PC-3 (cell line): ENCODE data around the gene SH3BP1. TPM values are rescaled to one million over a fixed set of nuclear protein-coding genes. Genes with fewer than 3 reads are reported as not detected.

Experiments
- ATAC-seq: fragments of 200-7000 bp; cut with Tn5 transposase; 2 replicates; pipeline ENCODE4 v1.9.1; 2020; ENCODE audit warnings: mild to moderate bottlenecking, moderate library complexity
- BruUV-seq: library from RNA; stranded (reverse); fragments of 400-500 nt; replicated peaks from 2 replicates; lab custom pipeline; 2021; lab: Mats Ljungman, UMichigan
- CTCF ChIA-PET: fragments of 300-600 bp; sonication (Branson Sonifier 250); formaldehyde crosslinking; loops from one replicate; lab custom pipeline; 2022; ENCODE audit warnings: antibody characterized with exemption; lab: Charles Lee
- POLR2A ChIA-PET: fragments of 300-600 bp; sonication (Branson Sonifier 250); formaldehyde crosslinking; loops from one replicate; lab custom pipeline; 2022; ENCODE audit warnings: antibody characterized with exemption; ENCODE audit not compliant: unreplicated experiment; lab: Charles Lee
- DNase-seq: peaks from one replicate; pipeline ENCODE4 v3.0.0-alpha.2; 2015
- H2AFZ ChIP-seq: fragments of 300-600 bp; sonication (generic); 2 replicates; pipeline ENCODE4 v1.6.0; 2016; ENCODE audit warnings: antibody characterized with exemption, low read length
- H3F3A ChIP-seq: fragments of 300-600 bp; sonication (generic); one replicate; pipeline ENCODE4 v1.6.0; 2017; ENCODE audit warnings: antibody characterized with exemption, low read length, control low read depth, mild to moderate bottlenecking; ENCODE audit not compliant: unreplicated experiment
- H3K27ac ChIP-seq: fragments of 300-600 bp; sonication (generic); 2 replicates; pipeline ENCODE4 v1.5.1; 2016; ENCODE audit warnings: mild to moderate bottlenecking, low read length
- H3K27me3 ChIP-seq: fragments of 300-600 bp; sonication (generic); 2 replicates; pipeline ENCODE4 v1.6.1; 2016; ENCODE audit warnings: low read length, mixed read lengths
- H3K36me3 ChIP-seq: fragments of 300-600 bp; sonication (generic); 2 replicates; pipeline ENCODE4 v1.6.1; 2016; ENCODE audit warnings: low read depth, mixed run types, low read length, mixed read lengths
- H3K4me1 ChIP-seq: fragments of 300-600 bp; sonication (generic); 2 replicates; pipeline ENCODE4 v1.5.1; 2016; ENCODE audit warnings: low read length; ENCODE audit not compliant: insufficient read depth
- H3K4me2 ChIP-seq: fragments of 300-600 bp; sonication (generic); 2 replicates; pipeline ENCODE4 v1.6.0; 2016; ENCODE audit warnings: low read length
- H3K4me3 ChIP-seq: fragments of 300-600 bp; sonication (generic); 2 replicates; pipeline ENCODE4 v1.5.1; 2016; ENCODE audit warnings: mild to moderate bottlenecking, low read length, mixed read lengths
- H3K79me2 ChIP-seq: fragments of 300-600 bp; sonication (generic); 2 replicates; pipeline ENCODE4 v1.6.1; 2017; ENCODE audit warnings: low read length, mixed read lengths
- H3K9ac ChIP-seq: fragments of 300-600 bp; sonication (generic); 2 replicates; pipeline ENCODE4 v1.6.0; 2016; ENCODE audit warnings: mild to moderate bottlenecking, low read length
- H3K9me2 ChIP-seq: fragments of 300-600 bp; sonication (generic); replicated peaks from 2 replicates; pipeline ENCODE4 v1.6.1; 2016; ENCODE audit warnings: mixed run types, low read length, mixed read lengths
- H3K9me3 ChIP-seq: fragments of 300-600 bp; sonication (generic); 2 replicates; pipeline ENCODE4 v1.6.1; 2016; ENCODE audit warnings: low read length, mixed read lengths
- H4K20me1 ChIP-seq: fragments of 300-600 bp; sonication (generic); 2 replicates; pipeline ENCODE4 v1.6.1; 2016; ENCODE audit warnings: low read length, mixed read lengths
- EZH2 ChIP-seq: fragments of 300-600 bp; sonication (generic); IDR thresholded peaks from one replicate; pipeline ENCODE4 v1.6.1; 2017; ENCODE audit warnings: antibody characterized with exemption, mild to moderate bottlenecking, low read length; ENCODE audit not compliant: unreplicated experiment
- EZH2phosphoT487 ChIP-seq: fragments of 300-600 bp; sonication (generic); IDR thresholded peaks from 2 replicates; pipeline ENCODE4 v1.6.1; 2018; ENCODE audit warnings: mild to moderate bottlenecking, antibody characterized with exemption, low read length, borderline replicate concordance
- intact Hi-C: fragments of 100-400 bp; cut with micrococcal nuclease; formaldehyde crosslinking; loops from 2 replicates; pipeline ENCODE4 v1.9.0; 2023
- total RNA-seq: library from RNA; depleted of rRNA; stranded (reverse); fragments of >200 nt; gene quantifications from 2 replicates; pipeline ENCODE4 v1.2.3, GENCODE V29; 2014
- TF ChIP-seq, protein P1 (sequence below): fragments of 300-600 bp; sonication (generic); conservative IDR thresholded peaks from 2 replicates; pipeline ENCODE4 v1.5.1; 2017; ENCODE audit warnings: antibody characterized with exemption, low read depth, mild to moderate bottlenecking, low read length

SH3BP1 gene
- total RNA-seq, 1 experiment from 2014 or later: 18.0 TPM

DNA sequence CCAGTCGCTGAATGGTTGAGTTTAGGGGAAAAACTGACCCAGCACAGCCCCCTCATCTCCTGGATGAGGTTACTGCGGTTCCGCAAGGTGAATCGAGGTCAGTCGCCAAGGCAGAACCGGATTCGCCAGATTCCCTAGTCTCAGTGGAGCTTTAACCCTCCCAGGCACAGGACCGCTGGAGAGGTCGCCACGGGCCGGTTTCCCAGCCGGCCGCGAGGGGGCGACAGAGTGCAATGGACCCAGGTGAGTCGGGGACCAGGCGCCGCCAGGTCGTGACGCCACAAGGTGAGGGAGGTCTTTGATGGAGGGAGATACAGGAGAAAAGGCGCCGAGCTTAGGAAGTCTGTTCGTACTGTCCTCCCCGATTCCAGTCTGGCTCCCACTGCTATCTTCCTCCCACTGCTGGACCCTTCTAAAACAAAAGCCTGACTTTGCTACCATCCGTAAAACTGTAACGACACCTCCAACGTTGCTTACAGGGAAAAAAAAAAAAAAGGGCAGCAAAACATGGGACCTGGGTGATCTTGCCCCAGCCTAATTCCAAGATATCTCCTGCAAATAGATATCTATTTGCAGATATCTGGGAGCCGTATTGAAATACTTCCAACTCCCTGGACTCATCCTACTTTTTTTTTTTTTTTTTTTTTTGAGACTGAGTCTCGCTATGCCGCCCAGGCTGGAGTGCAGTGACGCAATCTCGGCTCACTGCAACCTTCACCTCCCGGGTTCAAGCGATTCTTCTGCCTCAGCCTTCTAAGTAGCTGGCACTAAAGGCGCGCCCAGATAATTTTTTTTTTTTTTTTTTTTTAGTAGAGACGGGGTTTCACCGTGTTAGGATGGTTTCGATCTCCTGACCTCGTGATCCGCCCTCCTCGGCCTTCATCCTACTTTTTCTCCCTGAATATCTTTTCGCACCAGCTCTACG is 32.2 kb upstream of the SH3BP1 start:
- H3F3A ChIP-seq: no peaks in the 10 kb centered on the region
- H4K20me1 ChIP-seq: no peaks in the 10 kb centered on the region
- H3K9me2 ChIP-seq: no peaks in the 10 kb centered on the region
- H3K4me3 ChIP-seq: peak overlapping the region; percentile 57; the same call in 1 of the 2 replicates
- no TSS peak for BruUV-seq
- no peaks in the 10 kb centered on the region for H3K36me3 ChIP-seq
- peak; percentile 39 for ATAC-seq
- ChIA-PET POLR2A (interaction anchor here (0.5 to 0.7 kb wide), 4 partner anchors 46 to 201 kb away, joined by 3 to 5 read pairs (median 3); partner anchors contain the start of gene GCAT), CTCF (interaction anchor here (0.6 to 1.9 kb wide), 2 partner anchors 14 to 33 kb away, joined by 3 to 12 read pairs; no protein-coding TSS in a partner anchor)
- intact Hi-C loops: no loop called here
- no peaks in the 10 kb centered on the region for H3K27me3 ChIP-seq
- no peaks in the 10 kb centered on the region for H3K9me3 ChIP-seq
- peak overlapping the region; percentile 78 for H2AFZ ChIP-seq
- H3K4me1 ChIP-seq: peaks cover 7% of the 10 kb centered on the region
- H3K27ac ChIP-seq: no peak overlapping the region
- peak; percentile 91 for DNase-seq
- H3K4me2 ChIP-seq: peak overlapping the region; percentile 79
- no peak overlapping the region for H3K9ac ChIP-seq
- TF ChIP-seq EZH2 (no peak), EZH2phosphoT487 (no peak)
- TF ChIP-seq, protein P1, sequence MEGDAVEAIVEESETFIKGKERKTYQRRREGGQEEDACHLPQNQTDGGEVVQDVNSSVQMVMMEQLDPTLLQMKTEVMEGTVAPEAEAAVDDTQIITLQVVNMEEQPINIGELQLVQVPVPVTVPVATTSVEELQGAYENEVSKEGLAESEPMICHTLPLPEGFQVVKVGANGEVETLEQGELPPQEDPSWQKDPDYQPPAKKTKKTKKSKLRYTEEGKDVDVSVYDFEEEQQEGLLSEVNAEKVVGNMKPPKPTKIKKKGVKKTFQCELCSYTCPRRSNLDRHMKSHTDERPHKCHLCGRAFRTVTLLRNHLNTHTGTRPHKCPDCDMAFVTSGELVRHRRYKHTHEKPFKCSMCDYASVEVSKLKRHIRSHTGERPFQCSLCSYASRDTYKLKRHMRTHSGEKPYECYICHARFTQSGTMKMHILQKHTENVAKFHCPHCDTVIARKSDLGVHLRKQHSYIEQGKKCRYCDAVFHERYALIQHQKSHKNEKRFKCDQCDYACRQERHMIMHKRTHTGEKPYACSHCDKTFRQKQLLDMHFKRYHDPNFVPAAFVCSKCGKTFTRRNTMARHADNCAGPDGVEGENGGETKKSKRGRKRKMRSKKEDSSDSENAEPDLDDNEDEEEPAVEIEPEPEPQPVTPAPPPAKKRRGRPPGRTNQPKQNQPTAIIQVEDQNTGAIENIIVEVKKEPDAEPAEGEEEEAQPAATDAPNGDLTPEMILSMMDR: peak; percentile 89
- peaks cover 27% of the 10 kb centered on the region for H3K79me2 ChIP-seq

DNA sequence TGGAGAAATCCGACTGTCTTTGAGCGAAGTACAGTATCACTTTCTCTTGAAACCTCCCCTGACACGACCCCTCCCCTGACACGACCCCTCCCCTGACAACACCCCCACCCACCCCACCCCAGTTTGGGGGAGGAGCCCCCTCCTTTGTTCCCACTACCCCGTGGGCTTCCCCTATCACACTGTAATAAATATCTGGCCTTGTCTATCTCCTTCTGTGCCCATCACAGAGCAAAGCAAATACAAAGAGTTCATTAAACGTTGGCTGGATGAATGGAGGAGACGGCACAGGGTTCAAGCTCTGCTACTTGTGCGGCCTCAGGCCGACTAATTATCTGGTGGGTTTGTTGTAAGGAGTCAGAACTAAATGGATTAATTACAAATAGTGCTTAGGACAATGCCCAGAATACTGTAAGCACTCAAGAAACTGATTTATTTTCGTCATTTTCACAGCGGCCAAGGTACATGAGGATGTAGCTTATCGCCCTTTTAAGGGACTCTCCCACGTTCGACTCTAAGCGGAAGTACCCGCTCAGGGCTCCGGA is 31.5 kb upstream of the SH3BP1 start:
- peaks cover 27% of the 10 kb centered on the region for H3K79me2 ChIP-seq
- H3K9ac ChIP-seq: peak overlapping the region; percentile 84
- no peaks in the 10 kb centered on the region for H3F3A ChIP-seq
- TSS peak; percentile 85 for BruUV-seq
- peak overlapping the region; percentile 96 for H3K27ac ChIP-seq
- no peaks in the 10 kb centered on the region for H3K9me3 ChIP-seq
- H3K27me3 ChIP-seq: no peaks in the 10 kb centered on the region
- intact Hi-C loops: no loop called here
- ATAC-seq (no peak), DNase-seq (no peak)
- H2AFZ ChIP-seq: peak overlapping the region; percentile 89
- H3K4me3 ChIP-seq: peak overlapping the region; percentile 98
- H3K36me3 ChIP-seq: no peaks in the 10 kb centered on the region
- POLR2A ChIA-PET: interaction anchor here (0.5 to 1.1 kb wide), 5 partner anchors 16 to 141 kb away, joined by 3 to 4 read pairs (median 3); partner anchors contain the start of gene NOL12
- CTCF ChIA-PET: interaction anchor here (0.6 kb wide), 1 partner anchor 288 kb away, joined by 6 read pairs; no protein-coding TSS in a partner anchor
- peak overlapping the region; percentile 87 for H3K4me2 ChIP-seq
- TF ChIP-seq EZH2 (no peak), EZH2phosphoT487 (no peak)
- TF ChIP-seq, protein P1: no peak
- H3K4me1 ChIP-seq: peaks cover 2% of the 10 kb centered on the region; the same call in 1 of the 2 replicates
- H4K20me1 ChIP-seq: no peaks in the 10 kb centered on the region
- H3K9me2 ChIP-seq: no peaks in the 10 kb centered on the region
